IMR-90 (cell line): Measurements from ENCODE around the gene MCM3AP. TPM values are rescaled to one million over a fixed set of nuclear protein-coding genes. Genes with fewer than 3 reads are reported as not detected.

Experiments
- ATAC-seq: fragments of 200-7000 bp; cut with Tn5 transposase; 2 replicates; pipeline ENCODE4 v1.9.1; 2020; ENCODE audit warnings: low read depth, mild to moderate bottlenecking, moderate library complexity
- BruUV-seq: library from RNA; stranded (reverse); fragments of 400-500 nt; replicated peaks from 2 replicates; lab custom pipeline; 2021; lab: Mats Ljungman, UMichigan
- CTCF ChIA-PET: fragments of 300-600 bp; formaldehyde crosslinking; extraction: SDS; loops from one replicate; lab custom pipeline; 2021; ENCODE audit warnings: antibody characterized with exemption; lab: Yijun Ruan, JAX
- POLR2A ChIA-PET: fragments of 300-600 bp; sonication (Branson Sonifier 250); formaldehyde crosslinking; loops from one replicate; lab custom pipeline; 2022; ENCODE audit warnings: antibody characterized with exemption; ENCODE audit not compliant: unreplicated experiment; lab: Charles Lee
- DNase-seq: peaks from one replicate; pipeline ENCODE4 v3.0.0; 2013
- H2AFZ ChIP-seq: replicated peaks from 2 replicates; pipeline ENCODE3; 2013; ENCODE audit warnings: low read length, mild to moderate bottlenecking; ENCODE audit not compliant: poor library complexity
- H2AK5ac ChIP-seq: 2 replicates; pipeline ENCODE4 v1.6.1; 2013; ENCODE audit warnings: low read depth, low read length, inconsistent platforms
- H2AK9ac ChIP-seq: replicated peaks from 2 replicates; pipeline ENCODE3; 2013; ENCODE audit warnings: mild to moderate bottlenecking, low read depth, low read length, moderate library complexity; ENCODE audit not compliant: poor library complexity
- H2BK120ac ChIP-seq: 2 replicates; pipeline ENCODE4 v1.6.1; 2013; ENCODE audit warnings: low read depth, low read length, inconsistent platforms
- H2BK15ac ChIP-seq: 3 replicates; pipeline ENCODE4 v1.6.1; 2013; ENCODE audit warnings: low read depth, low read length, inconsistent platforms
- H2BK20ac ChIP-seq: 2 replicates; pipeline ENCODE4 v1.6.1; 2013; ENCODE audit warnings: low read depth, mild to moderate bottlenecking, inconsistent platforms, low read length, moderate library complexity
- H2BK5ac ChIP-seq: 2 replicates; pipeline ENCODE4 v1.6.1; 2013; ENCODE audit warnings: mild to moderate bottlenecking, low read depth, low read length, inconsistent platforms; ENCODE audit not compliant: poor library complexity, severe bottlenecking
- H3K14ac ChIP-seq: replicated peaks from 2 replicates; pipeline ENCODE4 v1.6.1; 2013; ENCODE audit warnings: low read depth, low read length, inconsistent platforms
- H3K18ac ChIP-seq: 2 replicates; pipeline ENCODE4 v1.6.1; 2013; ENCODE audit warnings: low read depth, low read length, control low read depth
- H3K23ac ChIP-seq: 2 replicates; pipeline ENCODE4 v1.6.1; 2013; ENCODE audit warnings: low read depth, low read length, inconsistent platforms
- H3K27ac ChIP-seq: 2 replicates; pipeline ENCODE4 v1.5.1; 2013; ENCODE audit warnings: mild to moderate bottlenecking, control low read depth, low read length; ENCODE audit not compliant: insufficient read depth
- H3K27me3 ChIP-seq: 2 replicates; pipeline ENCODE4 v1.6.1; 2013; ENCODE audit warnings: low read length; ENCODE audit not compliant: control insufficient read depth, insufficient read depth
- H3K36me3 ChIP-seq: 2 replicates; pipeline ENCODE4 v1.6.1; 2013; ENCODE audit warnings: low read length, mixed read lengths; ENCODE audit not compliant: control insufficient read depth, insufficient read depth
- H3K4ac ChIP-seq: 2 replicates; pipeline ENCODE4 v1.6.1; 2013; ENCODE audit warnings: low read depth, low read length, inconsistent platforms
- H3K4me1 ChIP-seq: 2 replicates; pipeline ENCODE4 v1.6.1; 2013; ENCODE audit warnings: low read length, mixed read lengths; ENCODE audit not compliant: control insufficient read depth, insufficient read depth
- H3K4me2 ChIP-seq: 2 replicates; pipeline ENCODE4 v1.6.1; 2013; ENCODE audit warnings: low read depth, mild to moderate bottlenecking, control low read depth, low read length, moderate library complexity
- H3K4me3 ChIP-seq: 2 replicates; pipeline ENCODE4 v1.5.1; 2013; ENCODE audit warnings: low read depth, mild to moderate bottlenecking, control low read depth, low read length, moderate library complexity; ENCODE audit not compliant: insufficient read depth
- H3K56ac ChIP-seq: 2 replicates; pipeline ENCODE4 v1.6.1; 2013; ENCODE audit warnings: low read length, inconsistent platforms; ENCODE audit not compliant: insufficient read depth; ENCODE audit errors: extremely low read depth
- H3K79me1 ChIP-seq, 2 experiments: 2 replicates each; pipeline ENCODE4 v1.6.1; 2013; ENCODE audit warnings: low read length in 2 of 2, inconsistent platforms in 1 of 2, low read depth in 1 of 2
- H3K9ac ChIP-seq: 2 replicates; pipeline ENCODE4 v1.6.1; 2013; ENCODE audit warnings: low read depth, low read length, control low read depth
- H3K9me1 ChIP-seq: 2 replicates; pipeline ENCODE4 v1.6.1; 2013; ENCODE audit warnings: low read length, inconsistent platforms; ENCODE audit not compliant: insufficient read depth
- H3K9me3 ChIP-seq: 2 replicates; pipeline ENCODE4 v1.6.1; 2013; ENCODE audit warnings: low read length; ENCODE audit not compliant: control insufficient read depth, insufficient read depth
- H4K20me1 ChIP-seq: 2 replicates; pipeline ENCODE4 v1.6.1; 2013; ENCODE audit warnings: low read length, inconsistent platforms; ENCODE audit not compliant: insufficient read depth
- H4K5ac ChIP-seq: 2 replicates; pipeline ENCODE4 v1.6.1; 2013; ENCODE audit warnings: mild to moderate bottlenecking, low read depth, low read length, control low read depth
- H4K8ac ChIP-seq, 2 experiments: 2 replicates each; pipeline ENCODE4 v1.6.1; 2013; ENCODE audit warnings: low read depth in 2 of 2, low read length in 2 of 2, control low read depth in 1 of 2, inconsistent platforms in 1 of 2
- H4K91ac ChIP-seq: 2 replicates; pipeline ENCODE4 v1.6.1; 2013; ENCODE audit warnings: low read depth, low read length, inconsistent platforms; ENCODE audit not compliant: insufficient read depth
- BHLHE40 ChIP-seq: fragments of 150-350 bp; IDR thresholded peaks from 2 replicates; pipeline ENCODE4 v1.6.1; 2016; ENCODE audit warnings: mild to moderate bottlenecking, low read depth, low read length
- CEBPB ChIP-seq: IDR thresholded peaks from 2 replicates; pipeline ENCODE4 v1.6.1; 2012; ENCODE audit warnings: low read depth, low read length, improper control_type of control experiment
- CHD1 ChIP-seq: IDR thresholded peaks from 2 replicates; pipeline ENCODE4 v1.6.1; 2012; ENCODE audit warnings: low read depth, low read length, improper control_type of control experiment
- ELK1 ChIP-seq: fragments of 150-350 bp; IDR thresholded peaks from 2 replicates; pipeline ENCODE4 v1.6.1; 2016; ENCODE audit warnings: low read depth, mild to moderate bottlenecking, low read length, moderate library complexity, borderline replicate concordance
- MAFK ChIP-seq: IDR thresholded peaks from 2 replicates; pipeline ENCODE4 v1.6.1; 2012; ENCODE audit warnings: low read depth, low read length, improper control_type of control experiment
- MAZ ChIP-seq: IDR thresholded peaks from 2 replicates; pipeline ENCODE4 v1.6.1; 2012; ENCODE audit warnings: low read depth, mild to moderate bottlenecking, low read length, improper control_type of control experiment, moderate library complexity, borderline replicate concordance
- NFE2L2 ChIP-seq: fragments of 150-350 bp; IDR thresholded peaks from 2 replicates; pipeline ENCODE4 v1.6.1; 2016; ENCODE audit warnings: low read depth, mild to moderate bottlenecking, low read length
- POLR2A ChIP-seq: IDR thresholded peaks from 2 replicates; pipeline ENCODE4 v1.6.1; 2012; ENCODE audit warnings: mild to moderate bottlenecking, low read depth, low read length
- RAD21 ChIP-seq: IDR thresholded peaks from 2 replicates; pipeline ENCODE4 v1.6.1; 2012; ENCODE audit warnings: low read length, improper control_type of control experiment
- RFX5 ChIP-seq: IDR thresholded peaks from 2 replicates; pipeline ENCODE4 v1.8.0; 2012; ENCODE audit warnings: low read depth, mild to moderate bottlenecking, low read length, moderate library complexity
- SMC3 ChIP-seq: fragments of 150-350 bp; IDR thresholded peaks from 2 replicates; pipeline ENCODE4 v1.6.1; 2016; ENCODE audit warnings: low read depth, mild to moderate bottlenecking, antibody characterized with exemption, low read length, moderate library complexity
- USF2 ChIP-seq: fragments of 150-350 bp; IDR thresholded peaks from 2 replicates; pipeline ENCODE4 v1.6.1; 2017; ENCODE audit warnings: mild to moderate bottlenecking, antibody characterized with exemption, low read length, low read depth
- WGBS, 2 experiments: methylation state at CpG; one replicate each; pipeline versions ENCODE4 v1.1.5 to v1.1.7; 2013; ENCODE audit warnings: missing lambda C conversion rate in 2 of 2; ENCODE audit not compliant: insufficient read length in 1 of 2; ENCODE audit errors: extremely low coverage in 2 of 2; 5-methylcytosine and 5-hydroxymethylcytosine counted together
- dilution Hi-C: fragments of 300-500 bp; cut with HindIII; formaldehyde crosslinking; loops from one replicate; pipeline ENCODE4 v1.14.3; 2018; ENCODE audit warnings: low sequenced_read_pairs; ENCODE audit not compliant: unreplicated experiment
- in situ Hi-C: fragments of 300-500 bp; cut with MboI; formaldehyde crosslinking; loops from 3 replicates; pipeline ENCODE4 v1.14.3; 2019; ENCODE audit warnings: low sequenced_read_pairs, inconsistent platforms, mixed read lengths
- intact Hi-C: fragments of 100-400 bp; cut with micrococcal nuclease; formaldehyde crosslinking; loops from 2 replicates; pipeline ENCODE4 v1.10.0; 2022
- polyA plus RNA-seq, 3 experiments: library from polyadenylated mRNA; depleted of rRNA; stranded (reverse); fragments of >200 nt; gene quantifications; 2 replicates each; pipeline ENCODE4 v1.2.3, GENCODE V29; 2012; ENCODE audit warnings: low replicate concordance in 1 of 3
- total RNA-seq: library from RNA; depleted of rRNA; stranded (reverse); fragments of >200 nt; gene quantifications from 2 replicates; pipeline ENCODE4 v1.2.3, GENCODE V29; 2012
- TF ChIP-seq, protein P1 (sequence below): conservative IDR thresholded peaks from 2 replicates; pipeline ENCODE4 v1.5.1; 2012; ENCODE audit warnings: mild to moderate bottlenecking, low read depth, low read length, improper control_type of control experiment

The MCM3AP gene
- total and polyA plus RNA-seq, 2 of the 4 experiments (the other 2 are of a cell fraction) = 46.5 to 63.1 TPM

DNA sequence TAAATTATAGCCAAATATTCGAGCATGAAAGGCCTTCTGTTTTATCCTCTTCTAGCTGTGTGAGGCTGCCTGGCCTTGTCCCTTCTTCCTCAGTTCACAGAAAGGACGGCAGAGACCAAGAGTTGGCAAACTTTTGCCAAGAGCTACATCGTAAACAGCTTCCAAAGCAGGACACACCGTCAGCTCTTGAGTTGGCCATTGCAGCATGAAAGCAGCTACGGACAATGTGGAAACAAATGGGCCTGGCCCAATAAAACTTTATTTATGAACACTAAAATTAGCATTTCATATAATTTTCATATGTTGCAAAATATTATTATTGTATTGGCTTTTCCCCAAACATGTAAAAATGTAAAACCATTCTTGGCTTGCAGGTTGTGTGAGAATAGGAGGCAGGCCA, 27.5 kb upstream of the MCM3AP start:
- Histone ChIP-seq H3K4me3 (no peak overlapping the region), H3K9me3 (no peaks in the 10 kb centered on the region), H3K4me2 (no peak overlapping the region), H3K9ac (no peak overlapping the region), H3K27ac (no peak overlapping the region), H2BK5ac (no peak overlapping the region), H3K56ac (no peak overlapping the region), H3K4ac (no peak overlapping the region), H4K91ac (no peak overlapping the region), H2AK5ac (no peak overlapping the region), H2BK15ac (no peak overlapping the region), H3K14ac (no peak overlapping the region), H2BK120ac (no peak overlapping the region), H4K20me1 (no peaks in the 10 kb centered on the region; the same call in 1 of the 2 replicates), H4K5ac (no peak overlapping the region), H3K9me1 (no peaks in the 10 kb centered on the region), H3K4me1 (no peaks in the 10 kb centered on the region), H4K8ac (no peak overlapping the region), H3K79me1 (peaks cover 2 to 26% of the 10 kb centered on the region in 2 experiments; a peak in 3 of 4 replicates), H3K36me3 (peaks cover 19% of the 10 kb centered on the region), H2BK20ac (no peak overlapping the region), H3K18ac (no peak overlapping the region), H3K27me3 (no peaks in the 10 kb centered on the region), H3K23ac (no peak overlapping the region), H2AK9ac (no peak overlapping the region), H2AFZ (no peak overlapping the region)
- dilution Hi-C loops = no loop called here
- no peak for ATAC-seq
- ChIA-PET CTCF (no interaction called here), POLR2A (no interaction called here)
- intact Hi-C loops = no loop called here
- 100% methylated on average over 2 of the region's 5 CpGs; no CpG with 5 or more reads in 1 of the 2 experiments for WGBS, 2 experiments
- in situ Hi-C loops = no loop called here
- TF ChIP-seq SMC3 = no peak
- no peak for TF ChIP-seq POLR2A
- no peak for TF ChIP-seq RAD21
- no peak for TF ChIP-seq MAFK
- no peak for TF ChIP-seq BHLHE40
- TF ChIP-seq ELK1 = no peak
- no peak for TF ChIP-seq USF2
- no peak for TF ChIP-seq NFE2L2
- TF ChIP-seq MAZ = no peak
- no peak for TF ChIP-seq RFX5
- no peak for TF ChIP-seq CEBPB
- no peak for TF ChIP-seq CHD1
- TF ChIP-seq, protein P1, sequence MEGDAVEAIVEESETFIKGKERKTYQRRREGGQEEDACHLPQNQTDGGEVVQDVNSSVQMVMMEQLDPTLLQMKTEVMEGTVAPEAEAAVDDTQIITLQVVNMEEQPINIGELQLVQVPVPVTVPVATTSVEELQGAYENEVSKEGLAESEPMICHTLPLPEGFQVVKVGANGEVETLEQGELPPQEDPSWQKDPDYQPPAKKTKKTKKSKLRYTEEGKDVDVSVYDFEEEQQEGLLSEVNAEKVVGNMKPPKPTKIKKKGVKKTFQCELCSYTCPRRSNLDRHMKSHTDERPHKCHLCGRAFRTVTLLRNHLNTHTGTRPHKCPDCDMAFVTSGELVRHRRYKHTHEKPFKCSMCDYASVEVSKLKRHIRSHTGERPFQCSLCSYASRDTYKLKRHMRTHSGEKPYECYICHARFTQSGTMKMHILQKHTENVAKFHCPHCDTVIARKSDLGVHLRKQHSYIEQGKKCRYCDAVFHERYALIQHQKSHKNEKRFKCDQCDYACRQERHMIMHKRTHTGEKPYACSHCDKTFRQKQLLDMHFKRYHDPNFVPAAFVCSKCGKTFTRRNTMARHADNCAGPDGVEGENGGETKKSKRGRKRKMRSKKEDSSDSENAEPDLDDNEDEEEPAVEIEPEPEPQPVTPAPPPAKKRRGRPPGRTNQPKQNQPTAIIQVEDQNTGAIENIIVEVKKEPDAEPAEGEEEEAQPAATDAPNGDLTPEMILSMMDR = no peak
- no TSS peak for BruUV-seq
- DNase-seq = no peak
